Stimulated activated CD4-positive, alpha-beta T cell treated with anti-CD3 and anti-CD28 coated beads, Interleukin-15, amount 100 ng/mL, for 1 hour (primary cell): ENCODE results near the gene HNRNPUL1.

ENCODE experiments used
- DNase-seq, 2 donors: peaks; one replicate each; pipeline ENCODE4 v3.0.0-alpha.2; 2020; ENCODE audit warnings: low read depth in 1 of 2, low spot score in 1 of 2

The HNRNPUL1 gene

DNA sequence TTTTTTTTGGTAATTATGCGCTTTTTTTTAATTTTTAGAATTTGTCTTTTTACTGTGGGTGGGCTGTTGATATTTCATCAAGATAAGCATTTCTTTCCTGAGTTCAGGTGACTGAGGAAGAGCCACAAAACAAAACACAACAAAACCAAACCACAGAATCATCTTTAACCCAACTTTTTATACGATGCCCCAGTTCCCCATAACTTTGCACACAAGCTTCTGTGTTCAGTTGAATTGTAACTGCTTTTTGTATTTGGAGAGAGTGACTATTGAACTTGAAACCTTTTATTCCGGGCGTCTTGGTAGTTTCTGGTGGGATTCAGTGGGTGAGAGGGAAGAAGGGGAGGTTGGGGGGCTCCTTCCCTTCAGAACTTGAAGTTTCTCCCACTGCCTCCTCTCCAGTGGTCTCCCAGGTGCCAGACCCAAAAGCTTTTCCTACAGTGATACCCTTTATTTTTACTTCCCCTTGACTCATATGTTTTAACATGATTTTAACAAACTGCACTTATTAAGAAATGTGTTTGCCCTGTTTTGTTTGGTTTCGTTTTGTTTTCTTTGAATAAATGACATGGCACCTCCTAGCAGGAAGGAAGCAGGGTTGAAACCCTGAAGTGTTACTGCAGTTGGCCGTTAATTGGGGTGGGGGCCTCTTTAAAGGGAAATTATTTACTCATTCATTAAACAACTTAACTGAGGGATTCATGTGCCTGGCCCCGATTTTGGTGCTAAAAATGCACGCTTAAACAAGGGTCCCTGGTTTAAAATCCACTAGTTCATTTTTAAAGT, 43.1 kb downstream of the HNRNPUL1 start:
- no peak for DNase-seq

DNA sequence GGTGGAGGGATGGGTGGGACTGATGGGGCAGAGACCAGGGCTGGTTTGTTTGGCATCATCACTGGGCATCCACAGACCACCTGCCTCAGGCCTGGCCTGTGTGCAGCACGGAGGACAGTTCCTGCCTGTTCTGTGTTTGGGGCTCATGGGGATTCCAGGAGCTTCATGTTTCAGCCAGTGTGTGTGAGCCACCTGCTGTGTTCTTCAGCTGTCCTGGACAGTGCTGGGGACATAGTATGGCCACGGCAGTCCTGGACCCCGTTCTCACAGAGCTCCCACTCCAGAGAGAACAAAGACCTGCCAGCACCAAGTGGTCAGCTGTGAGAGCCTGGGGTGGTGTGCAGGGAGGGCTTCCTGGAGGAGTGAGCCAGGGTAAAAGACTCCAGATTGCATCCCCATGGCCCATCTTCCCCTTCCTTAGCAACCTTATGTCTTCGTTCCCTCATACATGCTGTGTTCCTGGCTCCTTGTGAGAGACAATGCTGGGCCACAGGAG, 43.8 kb downstream of the HNRNPUL1 start:
- no peak for DNase-seq

DNA sequence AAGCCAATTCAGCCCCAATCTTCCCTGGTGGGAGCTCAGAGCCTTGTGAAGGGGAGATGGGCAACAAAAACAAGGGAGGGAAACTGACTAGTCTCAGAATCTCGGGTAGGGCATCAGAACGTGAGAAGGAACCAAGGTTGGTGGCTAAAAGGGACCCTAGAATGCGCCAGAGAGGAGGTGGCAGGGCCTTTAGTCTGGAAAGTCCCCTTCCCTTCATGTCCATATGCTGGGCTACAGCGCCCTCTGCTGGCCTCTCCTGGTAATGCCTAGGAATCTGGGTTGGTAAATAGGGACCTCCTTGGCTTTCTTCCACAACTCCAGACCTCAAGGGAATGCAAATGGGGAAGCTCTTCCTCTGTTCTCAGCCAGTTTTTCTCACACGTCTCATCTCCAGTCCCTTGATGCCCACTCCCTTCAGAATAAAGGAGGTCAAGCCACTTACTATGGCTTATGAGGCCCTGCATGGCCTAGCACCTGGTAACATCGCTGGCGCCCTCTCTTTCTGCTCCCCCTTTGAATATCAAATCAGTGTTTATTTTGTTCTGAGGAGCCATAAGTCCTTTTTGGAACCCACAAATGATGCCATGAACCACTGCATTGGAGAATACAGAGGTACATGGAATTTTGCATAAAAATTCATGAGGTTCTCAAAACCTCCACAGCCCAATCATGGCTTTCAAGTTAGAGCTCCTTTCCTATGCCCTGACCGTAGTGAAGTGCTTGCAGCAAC, 44.4 kb downstream of the HNRNPUL1 start:
- peak; percentile 86 to 91 for DNase-seq

DNA sequence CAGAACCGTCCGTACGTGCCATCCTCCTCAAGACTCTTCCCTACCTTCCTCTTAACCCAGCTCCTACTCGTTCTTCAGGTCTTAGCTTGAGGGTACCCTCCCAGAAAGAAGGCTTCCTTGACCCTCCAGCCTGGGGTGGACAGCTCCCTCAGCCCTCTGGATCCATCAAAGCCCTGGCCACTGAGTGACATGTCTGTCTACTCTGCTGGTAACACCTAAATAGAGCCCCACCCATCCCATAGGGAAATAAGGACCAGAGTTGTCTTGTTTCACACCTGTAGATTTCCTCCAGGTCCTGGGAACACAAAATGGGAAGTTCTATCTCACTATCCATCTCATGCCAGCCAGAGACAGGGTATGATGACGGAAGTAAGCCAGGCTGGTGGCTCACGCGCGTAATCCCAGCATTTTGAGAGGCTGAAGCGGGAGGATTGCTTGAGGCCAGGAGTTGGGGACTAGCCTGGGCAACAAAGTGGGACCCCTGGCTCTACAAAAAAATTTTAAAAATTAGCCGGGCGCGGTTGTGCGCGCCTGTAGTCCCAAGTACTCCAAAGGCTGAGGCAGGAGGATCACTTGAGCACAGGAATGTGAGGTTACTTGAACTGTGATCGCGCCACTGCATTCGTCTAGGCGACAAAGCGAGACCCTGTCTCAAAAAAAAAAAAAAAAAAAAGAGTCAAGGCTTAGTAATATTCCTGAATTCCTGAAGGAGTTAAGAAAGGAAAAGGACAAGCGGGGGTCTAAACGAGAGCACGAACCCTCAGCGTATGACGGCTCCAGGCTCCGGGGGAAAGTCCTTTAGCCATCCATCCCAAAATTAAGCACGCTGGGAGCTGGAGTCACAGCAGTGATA, 45.2 kb downstream of the HNRNPUL1 start:
- no peak for DNase-seq

DNA sequence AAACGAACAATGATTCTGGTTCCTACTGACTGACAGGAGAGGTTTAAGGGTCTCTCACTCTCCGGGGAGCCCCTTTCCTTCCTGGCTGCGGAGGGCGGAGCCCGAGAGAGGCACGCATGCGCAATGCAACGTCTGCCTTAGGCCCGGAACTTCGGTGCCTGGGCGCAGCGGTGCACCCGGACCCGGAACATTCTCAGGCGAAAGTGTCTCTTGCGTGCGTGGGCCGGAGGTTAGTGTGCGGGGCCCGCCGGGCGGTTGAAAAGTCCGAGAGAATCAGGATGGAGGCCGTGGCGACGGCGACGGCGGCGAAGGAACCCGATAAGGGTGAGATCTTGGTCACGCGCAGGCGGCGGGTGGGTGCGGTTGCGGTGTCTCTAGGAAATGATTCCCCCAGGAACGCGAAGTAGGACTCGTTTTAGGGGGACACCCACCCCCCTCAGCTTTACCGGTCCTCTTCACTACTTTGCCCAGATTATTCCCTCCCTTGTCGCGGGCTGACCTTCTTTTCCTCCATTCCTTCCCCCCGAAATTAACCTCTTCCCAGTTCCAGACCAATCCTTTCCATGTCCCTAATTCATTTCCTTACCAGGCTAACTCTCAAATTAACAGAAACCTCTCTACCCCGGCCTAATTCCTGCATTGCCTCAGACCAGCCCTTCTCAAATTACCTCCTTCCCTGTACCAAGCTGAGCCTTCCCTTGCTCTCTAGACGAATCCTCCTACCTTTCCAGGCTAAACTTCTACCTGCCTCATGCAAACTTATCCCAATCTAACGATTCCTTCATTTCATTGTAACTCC, 46.1 kb downstream of the HNRNPUL1 start, which contains the start of gene CCDC97:
TSS of gene CCDC97 (plus strand) at position 140 of the 799 bp plus-strand sequence. CDS start at position 279, 139 bp downstream.
- peak; percentile 81 to 84 for DNase-seq

DNA sequence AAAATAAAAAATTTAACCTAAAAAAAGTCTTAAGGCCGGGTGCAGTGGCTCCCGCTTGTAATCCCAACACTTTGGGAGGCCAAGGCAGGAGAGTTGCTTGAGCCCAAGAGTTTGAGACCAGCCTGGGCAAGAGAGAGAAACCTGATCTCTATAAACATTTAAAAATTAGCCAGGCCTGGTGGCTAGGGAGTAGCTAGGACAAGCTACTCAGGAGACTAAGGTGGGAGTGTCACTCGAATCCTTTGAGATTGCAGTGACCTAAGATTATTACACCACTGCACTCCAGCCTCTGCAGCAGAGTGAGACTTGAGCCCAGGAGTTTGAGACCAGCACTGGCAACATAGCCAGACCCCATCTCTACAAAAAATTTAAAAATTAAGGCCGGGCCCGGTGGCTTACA, 46.9 kb downstream of the HNRNPUL1 start:
- DNase-seq = no peak

DNA sequence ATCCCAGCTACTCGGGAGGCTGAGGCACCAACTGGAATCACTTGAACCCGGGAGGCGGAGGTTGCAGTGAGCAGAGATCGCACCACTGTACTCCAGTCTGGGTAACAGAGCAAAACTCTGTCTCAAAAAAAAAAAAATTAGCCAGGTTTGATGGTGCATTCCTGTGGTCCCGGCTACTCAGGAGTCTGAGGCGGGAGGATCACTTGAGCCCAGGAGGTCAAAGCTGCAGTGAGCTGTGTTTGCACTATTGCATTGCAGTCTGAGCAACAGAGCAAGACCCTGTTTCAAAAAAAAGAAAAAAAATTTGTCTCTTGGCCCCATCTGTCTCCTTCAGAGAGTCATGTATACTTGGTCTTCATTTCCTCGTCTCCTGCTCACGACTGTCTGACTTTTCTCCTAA, 47.4 kb downstream of the HNRNPUL1 start:
- DNase-seq = no peak

DNA sequence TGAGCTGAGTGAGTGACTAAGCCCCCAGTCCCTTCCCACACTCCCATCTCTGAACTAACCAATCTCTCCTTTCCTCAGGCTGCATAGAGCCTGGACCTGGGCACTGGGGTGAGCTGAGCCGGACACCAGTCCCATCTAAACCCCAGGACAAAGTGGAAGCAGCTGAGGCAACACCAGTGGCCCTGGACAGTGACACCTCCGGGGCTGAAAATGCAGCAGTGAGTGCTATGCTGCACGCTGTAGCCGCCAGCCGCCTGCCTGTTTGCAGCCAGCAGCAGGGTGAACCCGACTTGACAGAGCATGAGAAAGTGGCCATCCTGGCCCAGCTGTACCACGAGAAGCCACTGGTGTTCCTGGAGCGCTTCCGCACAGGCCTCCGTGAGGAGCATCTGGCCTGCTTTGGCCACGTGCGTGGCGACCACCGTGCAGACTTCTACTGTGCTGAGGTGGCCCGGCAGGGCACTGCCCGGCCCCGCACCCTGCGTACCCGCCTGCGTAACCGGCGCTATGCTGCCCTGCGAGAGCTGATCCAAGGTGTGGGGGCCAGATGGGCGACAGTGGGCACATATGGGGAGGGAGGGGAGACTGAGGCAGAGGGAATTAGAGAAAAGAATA, 52.2 kb downstream of the HNRNPUL1 start:
- DNase-seq = no peak

DNA sequence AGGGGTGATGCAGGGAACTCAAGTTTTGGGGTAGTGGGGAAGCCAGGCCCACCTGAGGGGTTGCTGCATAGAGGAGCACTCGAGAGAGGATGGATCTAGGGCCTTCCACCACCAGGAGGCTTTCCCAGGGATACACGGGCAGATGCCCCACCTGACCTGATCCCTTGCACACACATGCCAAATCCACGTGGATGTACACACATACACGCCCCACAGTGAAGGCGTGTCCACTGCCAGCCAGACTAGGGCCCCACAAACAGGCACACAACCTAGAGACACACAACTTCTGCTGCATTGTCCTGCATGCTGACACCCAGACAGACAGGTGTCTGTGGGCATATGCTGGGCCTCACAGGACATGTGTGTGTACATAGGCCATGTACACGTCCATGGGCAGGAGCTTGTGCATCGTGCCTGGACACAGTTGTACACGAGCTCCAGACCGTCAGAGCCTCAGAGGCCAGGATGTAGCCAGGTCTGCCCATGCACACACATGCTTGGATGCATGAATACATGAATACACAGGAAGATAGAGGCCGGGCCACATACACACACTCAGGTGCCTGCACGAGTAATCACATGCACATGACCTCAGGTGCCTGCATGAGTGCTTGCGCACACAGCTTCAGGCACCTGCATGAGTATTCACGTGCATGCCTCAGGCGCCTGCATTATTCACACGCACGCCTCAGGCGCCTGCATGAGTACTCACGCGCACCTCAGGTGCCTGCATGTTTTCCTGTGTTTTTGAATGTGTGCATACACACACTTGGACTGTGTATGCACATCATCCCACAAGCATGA, 54.7 kb downstream of the HNRNPUL1 start:
- no peak for DNase-seq

DNA sequence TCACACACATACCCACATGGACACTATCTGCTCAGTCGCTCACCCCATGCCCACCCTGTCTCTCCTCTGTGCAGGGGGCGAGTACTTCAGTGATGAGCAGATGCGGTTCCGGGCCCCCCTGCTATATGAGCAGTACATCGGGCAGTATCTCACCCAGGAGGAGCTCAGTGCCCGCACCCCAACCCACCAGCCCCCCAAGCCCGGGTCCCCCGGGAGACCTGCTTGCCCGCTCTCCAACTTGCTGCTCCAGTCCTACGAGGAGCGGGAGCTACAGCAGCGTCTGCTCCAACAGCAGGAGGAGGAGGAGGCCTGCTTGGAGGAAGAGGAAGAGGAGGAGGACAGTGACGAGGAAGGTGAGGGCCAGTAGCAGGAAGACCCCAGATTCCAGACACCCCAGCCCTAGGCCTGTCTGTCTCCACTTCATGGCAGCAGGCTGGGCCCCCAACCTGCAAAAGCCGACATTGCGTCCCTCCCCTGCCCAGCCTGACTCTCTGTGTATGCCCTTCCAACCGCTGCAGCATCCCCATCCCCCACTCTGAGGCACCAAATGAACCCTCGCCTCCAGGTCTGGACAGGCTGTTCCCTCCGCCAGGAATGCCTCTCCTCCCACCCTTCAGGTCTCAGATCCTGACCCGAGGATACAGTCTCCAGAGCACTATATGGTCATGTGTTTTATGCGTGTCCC, 55.5 kb downstream of the HNRNPUL1 start:
- no peak for DNase-seq

DNA sequence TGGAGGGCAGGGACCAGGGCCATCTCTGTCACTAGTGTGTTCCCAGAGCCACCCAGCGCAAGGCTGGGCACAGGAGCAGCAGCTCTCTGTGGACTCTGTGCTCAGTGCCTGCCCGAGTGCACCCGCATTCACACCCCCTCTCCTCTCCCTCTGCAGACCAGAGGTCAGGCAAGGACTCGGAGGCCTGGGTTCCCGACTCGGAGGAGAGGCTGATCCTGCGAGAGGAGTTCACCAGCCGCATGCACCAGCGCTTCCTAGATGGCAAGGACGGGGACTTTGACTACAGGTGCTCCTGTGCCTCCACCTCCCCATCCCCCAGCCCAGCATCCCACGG, 56.0 kb downstream of the HNRNPUL1 start:
- no peak for DNase-seq

DNA sequence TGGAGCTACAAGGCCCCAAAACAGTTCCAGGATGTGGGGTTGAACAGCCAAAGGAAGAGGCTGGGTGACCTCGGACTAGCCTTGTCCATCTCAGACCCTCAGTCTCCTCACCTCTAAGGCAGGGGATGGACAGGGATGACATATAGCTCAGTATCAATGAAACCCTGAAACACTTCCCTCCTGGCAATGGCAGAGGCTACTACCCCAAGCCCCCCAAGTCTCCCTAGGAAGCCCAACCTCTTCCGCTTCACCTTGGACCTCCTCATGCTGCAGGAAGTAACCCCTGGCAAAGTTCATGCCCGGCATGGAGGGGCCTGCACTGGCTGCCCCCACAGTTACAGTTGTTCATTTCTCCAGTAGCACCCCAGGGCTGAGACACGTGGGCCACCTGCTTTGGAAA, 56.4 kb downstream of the HNRNPUL1 start:
- DNase-seq = no peak

DNA sequence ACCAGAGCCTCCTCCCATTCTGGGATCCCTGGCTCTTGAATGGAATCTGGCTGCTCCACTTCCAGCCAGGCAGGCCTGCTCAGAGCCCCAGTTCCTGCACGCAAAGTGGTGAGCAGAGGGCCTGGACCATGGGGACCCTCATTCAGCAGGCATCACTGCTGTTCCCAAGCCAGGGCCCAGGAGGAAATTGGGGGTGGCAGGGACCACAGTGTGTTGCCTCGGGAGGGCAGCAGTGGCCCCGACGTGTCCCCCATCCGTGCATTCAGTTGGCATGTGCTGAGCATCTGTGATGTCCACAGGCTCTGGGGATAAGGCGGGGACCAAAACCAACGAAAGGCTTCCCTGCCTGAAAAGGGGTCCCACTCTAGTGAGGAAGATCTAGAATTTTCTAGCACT, 57.0 kb downstream of the HNRNPUL1 start:
- DNase-seq = no peak

DNA sequence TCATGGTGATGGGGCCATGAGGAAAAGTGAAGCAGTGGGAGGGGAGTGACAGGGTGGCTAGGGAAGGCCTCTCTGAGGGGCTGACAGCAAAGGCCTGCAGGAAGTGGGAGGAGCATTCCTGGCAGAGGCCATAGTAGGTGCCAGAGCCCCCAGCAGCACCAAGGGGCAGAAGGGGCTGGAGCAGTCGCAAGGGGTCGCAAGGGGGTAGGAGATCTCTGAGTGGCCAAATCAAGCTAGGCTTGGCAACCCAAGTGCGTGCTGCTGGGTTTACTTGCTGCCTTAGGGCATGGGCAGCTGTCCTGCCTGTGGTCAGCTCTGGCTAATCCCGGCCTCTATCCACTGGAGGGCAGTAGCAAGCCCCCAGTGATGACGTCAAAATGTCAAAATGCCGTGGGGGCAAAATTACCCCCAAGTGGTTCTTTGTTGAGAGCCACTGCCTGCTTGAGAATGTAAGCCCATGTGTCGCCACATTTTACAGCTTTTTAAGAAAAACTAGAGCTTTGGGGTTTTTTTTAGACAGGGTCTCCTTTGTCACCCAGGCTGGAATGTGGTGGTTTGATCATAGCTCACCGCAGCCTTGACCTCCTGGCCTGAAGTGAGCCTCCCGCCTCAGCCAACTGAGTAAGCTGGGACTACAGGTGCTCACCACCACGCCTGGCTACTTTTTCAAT, 57.6 kb downstream of the HNRNPUL1 start:
- no peak for DNase-seq

DNA sequence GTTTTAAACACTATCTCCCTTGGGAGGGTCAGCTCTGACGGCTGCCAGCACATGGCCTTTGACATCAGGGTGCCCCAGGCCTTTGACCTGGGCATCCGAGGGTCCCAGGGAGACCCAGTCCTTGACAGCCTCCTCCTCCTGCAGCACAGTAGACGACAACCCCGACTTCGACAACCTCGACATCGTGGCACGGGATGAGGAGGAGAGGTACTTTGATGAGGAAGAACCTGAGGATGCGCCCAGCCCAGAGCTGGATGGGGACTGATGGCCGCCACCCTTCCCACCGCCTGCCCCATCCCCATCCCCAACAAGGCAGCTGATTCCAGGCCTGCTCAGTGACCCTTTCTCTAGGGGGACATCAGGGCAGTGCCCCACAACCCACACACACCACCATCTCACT, 58.3 kb downstream of the HNRNPUL1 start:
- DNase-seq = no peak

DNA sequence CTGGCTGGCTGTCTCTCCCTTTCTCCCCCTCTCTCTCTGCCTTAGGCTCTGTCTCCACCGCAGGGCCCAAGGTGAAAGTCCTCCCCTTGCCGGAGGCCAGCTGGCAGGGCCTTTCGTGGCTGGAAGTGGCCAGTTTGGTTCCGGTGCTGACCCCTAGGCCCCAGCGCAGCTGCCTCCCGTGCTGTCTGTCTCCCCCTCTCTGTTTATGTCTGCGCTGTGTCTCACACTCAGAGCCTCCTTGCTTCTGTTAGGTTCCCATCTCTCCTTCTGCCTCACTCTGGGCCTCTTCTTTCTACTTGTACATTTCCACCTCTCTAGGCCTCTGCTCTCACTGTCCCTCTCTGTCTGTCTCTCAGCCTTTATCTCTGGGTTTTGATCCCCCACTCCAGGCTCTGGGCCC, 58.9 kb downstream of the HNRNPUL1 start:
- DNase-seq = no peak

DNA sequence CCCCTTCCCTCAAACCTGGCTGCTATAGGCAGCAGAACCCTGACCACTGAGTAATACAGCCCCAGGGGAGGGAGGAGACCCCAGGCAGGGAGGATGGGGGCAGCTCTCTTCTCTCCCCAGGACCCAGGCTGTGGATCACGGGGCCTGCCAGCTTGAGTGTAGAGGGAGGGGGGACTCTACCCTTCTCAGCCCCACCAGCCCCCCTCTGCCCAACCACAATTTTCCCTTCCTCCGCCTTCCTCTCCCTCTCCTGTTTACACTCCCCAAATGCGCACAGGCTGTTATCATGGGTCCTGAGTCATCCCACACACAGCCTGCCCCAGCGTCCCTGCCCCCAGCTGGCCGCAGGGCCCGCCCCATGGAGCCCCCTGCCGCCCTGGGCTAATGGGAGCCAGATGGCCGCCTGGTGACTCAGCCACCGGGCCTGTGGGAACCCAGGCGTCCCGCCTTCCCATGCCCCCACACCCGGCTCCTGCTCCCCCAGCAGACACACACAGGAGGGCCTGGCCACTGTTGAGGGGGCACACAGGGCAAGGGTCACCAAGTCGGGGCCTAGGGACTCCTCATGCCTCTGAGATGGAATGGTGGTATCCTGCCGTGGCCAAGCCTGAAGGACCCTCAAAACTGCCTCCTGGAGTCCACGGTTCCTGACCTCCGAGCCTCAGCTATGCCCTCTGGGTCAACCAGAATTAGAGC, 59.4 kb downstream of the HNRNPUL1 start:
- no peak for DNase-seq

DNA sequence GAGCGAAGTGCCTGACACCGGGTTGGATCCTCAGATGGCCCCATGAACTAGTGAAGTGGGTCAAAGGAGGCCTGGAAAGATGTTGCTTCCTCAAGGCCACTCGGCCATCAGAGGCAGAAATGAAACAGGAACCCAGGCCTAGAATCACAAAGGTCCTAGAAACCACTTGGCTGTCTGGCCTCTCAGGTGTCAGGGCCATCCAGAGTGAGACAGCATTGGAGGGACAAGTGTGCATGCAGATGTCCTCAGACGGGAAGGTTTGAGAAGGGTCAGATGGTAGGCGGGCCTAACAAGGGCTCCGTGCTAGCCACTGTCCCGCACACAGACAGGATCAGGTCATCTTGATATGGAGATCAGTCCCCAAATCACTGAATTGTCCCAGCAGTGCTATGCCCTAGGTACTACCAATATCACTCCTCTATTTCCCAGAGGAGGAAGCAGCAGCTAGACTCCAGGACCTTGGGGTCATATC, 60.1 kb downstream of the HNRNPUL1 start:
- no peak for DNase-seq
